ENCODE results near the gene SNX33. TPM values are rescaled to one million over a fixed set of nuclear protein-coding genes. Genes with fewer than 3 reads are reported as not detected.

Gene SNX33
- polyA plus RNA-seq, 2 of the 4 experiments (the other 2 are of a cell fraction) = 8.4 to 11.2 TPM

DNA sequence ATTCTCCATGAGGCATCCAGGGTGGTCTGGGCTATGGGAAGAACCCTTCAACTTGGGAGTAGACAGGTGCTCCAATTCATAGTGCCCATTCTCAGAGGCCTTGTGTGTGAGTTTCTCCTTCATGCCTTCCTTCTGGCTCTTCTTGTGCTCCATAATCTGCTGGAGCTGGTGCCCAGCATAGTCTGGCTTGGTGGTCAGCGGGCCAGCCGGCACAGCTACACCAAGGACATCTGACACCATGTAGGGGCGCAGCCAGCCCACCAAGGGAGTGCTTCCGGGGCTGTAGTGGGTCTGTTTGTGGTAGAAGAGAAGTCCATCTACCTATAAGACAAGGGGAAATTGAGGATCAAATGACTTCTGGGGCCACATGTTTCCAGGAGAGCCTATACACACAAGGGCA is 49.4 kb upstream of the SNX33 start:
- DNase-seq (ENCODE audit: low read depth in 1 of 2, low spot score in 1 of 2) = no peak
- Histone ChIP-seq H3K4me3 (no peak overlapping the region), H3K4me2 (no peak overlapping the region), H3K4me1 (no peaks in the 10 kb centered on the region), H3K27ac (no peak overlapping the region), H3K9me3 (no peaks in the 10 kb centered on the region)
- 89% methylated on average over 4 of the region's 4 CpGs for WGBS (ENCODE audit: missing lambda C conversion rate)
- no peak for FAIRE-seq
- TF ChIP-seq CEBPB (IDR thresholded peaks at IDR 0.05) (no peak), RARB (CRISPR knock-in tag; IDR thresholded peaks at IDR 0.05) (no peak), HOXA7 (CRISPR knock-in tag; IDR thresholded peaks at IDR 0.05) (no peak), CHD2 (IDR thresholded peaks at IDR 0.05; ENCODE audit: low read length, partially characterized antibody) (no peak), JUN (IDR thresholded peaks at IDR 0.05) (no peak), EP300 (IDR thresholded peaks at IDR 0.05) (no peak), PHF8 (IDR thresholded peaks at IDR 0.05; ENCODE audit: borderline replicate concordance, low read depth) (no peak), RNF2 (IDR thresholded peaks at IDR 0.05; ENCODE audit: borderline replicate concordance, low read depth) (no peak), EHF (CRISPR knock-in tag; IDR thresholded peaks at IDR 0.05) (no peak), MAZ (IDR thresholded peaks at IDR 0.05; ENCODE audit: borderline replicate concordance, low read depth, low read length) (no peak), ZNF302 (CRISPR knock-in tag; IDR thresholded peaks at IDR 0.05) (no peak), RFX5 (IDR thresholded peaks at IDR 0.05) (no peak), RCOR1 (IDR thresholded peaks at IDR 0.05; ENCODE audit: low read depth, low read length) (no peak), ZFP36 (IDR thresholded peaks at IDR 0.05; ENCODE audit: borderline replicate concordance, partially characterized antibody) (no peak)
- TF ChIP-seq, protein P1, sequence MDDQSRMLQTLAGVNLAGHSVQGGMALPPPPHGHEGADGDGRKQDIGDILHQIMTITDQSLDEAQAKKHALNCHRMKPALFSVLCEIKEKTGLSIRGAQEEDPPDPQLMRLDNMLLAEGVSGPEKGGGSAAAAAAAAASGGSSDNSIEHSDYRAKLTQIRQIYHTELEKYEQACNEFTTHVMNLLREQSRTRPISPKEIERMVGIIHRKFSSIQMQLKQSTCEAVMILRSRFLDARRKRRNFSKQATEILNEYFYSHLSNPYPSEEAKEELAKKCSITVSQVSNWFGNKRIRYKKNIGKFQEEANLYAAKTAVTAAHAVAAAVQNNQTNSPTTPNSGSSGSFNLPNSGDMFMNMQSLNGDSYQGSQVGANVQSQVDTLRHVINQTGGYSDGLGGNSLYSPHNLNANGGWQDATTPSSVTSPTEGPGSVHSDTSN (IDR thresholded peaks at IDR 0.05) = no peak
- TF ChIP-seq, protein P2, sequence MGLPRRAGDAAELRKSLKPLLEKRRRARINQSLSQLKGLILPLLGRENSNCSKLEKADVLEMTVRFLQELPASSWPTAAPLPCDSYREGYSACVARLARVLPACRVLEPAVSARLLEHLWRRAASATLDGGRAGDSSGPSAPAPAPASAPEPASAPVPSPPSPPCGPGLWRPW (IDR thresholded peaks at IDR 0.05) = no peak
- TF ChIP-seq, protein P3, sequence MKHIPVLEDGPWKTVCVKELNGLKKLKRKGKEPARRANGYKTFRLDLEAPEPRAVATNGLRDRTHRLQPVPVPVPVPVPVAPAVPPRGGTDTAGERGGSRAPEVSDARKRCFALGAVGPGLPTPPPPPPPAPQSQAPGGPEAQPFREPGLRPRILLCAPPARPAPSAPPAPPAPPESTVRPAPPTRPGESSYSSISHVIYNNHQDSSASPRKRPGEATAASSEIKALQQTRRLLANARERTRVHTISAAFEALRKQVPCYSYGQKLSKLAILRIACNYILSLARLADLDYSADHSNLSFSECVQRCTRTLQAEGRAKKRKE (CRISPR knock-in tag; IDR thresholded peaks at IDR 0.05; ENCODE audit: low read depth) = no peak
- TF ChIP-seq, protein P4, sequence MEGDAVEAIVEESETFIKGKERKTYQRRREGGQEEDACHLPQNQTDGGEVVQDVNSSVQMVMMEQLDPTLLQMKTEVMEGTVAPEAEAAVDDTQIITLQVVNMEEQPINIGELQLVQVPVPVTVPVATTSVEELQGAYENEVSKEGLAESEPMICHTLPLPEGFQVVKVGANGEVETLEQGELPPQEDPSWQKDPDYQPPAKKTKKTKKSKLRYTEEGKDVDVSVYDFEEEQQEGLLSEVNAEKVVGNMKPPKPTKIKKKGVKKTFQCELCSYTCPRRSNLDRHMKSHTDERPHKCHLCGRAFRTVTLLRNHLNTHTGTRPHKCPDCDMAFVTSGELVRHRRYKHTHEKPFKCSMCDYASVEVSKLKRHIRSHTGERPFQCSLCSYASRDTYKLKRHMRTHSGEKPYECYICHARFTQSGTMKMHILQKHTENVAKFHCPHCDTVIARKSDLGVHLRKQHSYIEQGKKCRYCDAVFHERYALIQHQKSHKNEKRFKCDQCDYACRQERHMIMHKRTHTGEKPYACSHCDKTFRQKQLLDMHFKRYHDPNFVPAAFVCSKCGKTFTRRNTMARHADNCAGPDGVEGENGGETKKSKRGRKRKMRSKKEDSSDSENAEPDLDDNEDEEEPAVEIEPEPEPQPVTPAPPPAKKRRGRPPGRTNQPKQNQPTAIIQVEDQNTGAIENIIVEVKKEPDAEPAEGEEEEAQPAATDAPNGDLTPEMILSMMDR (IDR thresholded peaks at IDR 0.05) = no peak
- TF ChIP-seq, protein P5, sequence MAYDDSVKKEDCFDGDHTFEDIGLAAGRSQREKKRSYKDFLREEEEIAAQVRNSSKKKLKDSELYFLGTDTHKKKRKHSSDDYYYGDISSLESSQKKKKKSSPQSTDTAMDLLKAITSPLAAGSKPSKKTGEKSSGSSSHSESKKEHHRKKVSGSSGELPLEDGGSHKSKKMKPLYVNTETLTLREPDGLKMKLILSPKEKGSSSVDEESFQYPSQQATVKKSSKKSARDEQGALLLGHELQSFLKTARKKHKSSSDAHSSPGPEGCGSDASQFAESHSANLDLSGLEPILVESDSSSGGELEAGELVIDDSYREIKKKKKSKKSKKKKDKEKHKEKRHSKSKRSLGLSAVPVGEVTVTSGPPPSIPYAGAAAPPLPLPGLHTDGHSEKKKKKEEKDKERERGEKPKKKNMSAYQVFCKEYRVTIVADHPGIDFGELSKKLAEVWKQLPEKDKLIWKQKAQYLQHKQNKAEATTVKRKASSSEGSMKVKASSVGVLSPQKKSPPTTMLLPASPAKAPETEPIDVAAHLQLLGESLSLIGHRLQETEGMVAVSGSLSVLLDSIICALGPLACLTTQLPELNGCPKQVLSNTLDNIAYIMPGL (CRISPR knock-in tag; IDR thresholded peaks at IDR 0.05; ENCODE audit: borderline replicate concordance) = no peak
- ATAC-seq = no peak
- CTCF ChIA-PET = interaction anchor here (0.6 to 5.4 kb wide), 16 partner anchors 9 to 144 kb away, joined by 3 to 23 read pairs (median 4); partner anchors contain the start of genes IMP3 and SNX33
- POLR2A ChIA-PET = no interaction called here

DNA sequence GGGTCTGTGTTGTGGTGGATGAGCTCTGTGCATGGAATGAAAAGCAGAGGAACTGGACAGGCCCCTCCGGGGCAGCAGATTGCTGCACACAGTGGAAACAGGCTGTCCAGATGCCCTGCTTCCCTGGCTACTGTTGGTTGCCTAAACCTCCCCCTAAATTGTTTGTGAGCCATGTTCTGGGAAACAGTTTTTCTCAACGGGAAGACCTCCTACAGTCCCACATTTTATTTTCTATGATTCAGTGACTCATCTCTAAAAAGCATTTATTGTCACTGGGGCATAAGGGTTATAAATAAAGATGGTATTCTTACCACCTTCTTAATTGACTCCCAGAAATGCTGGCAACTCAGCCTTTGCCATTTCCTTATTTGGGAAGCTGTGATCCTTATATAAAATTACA is 48.3 kb upstream of the SNX33 start:
- Histone ChIP-seq H3K4me2 (no peak overlapping the region), H3K4me1 (no peaks in the 10 kb centered on the region), H3K9me3 (no peaks in the 10 kb centered on the region), H3K4me3 (no peak overlapping the region), H3K27ac (no peak overlapping the region)
- POLR2A ChIA-PET = no interaction called here
- DNase-seq (ENCODE audit: low read depth in 1 of 2, low spot score in 1 of 2) (no peak), FAIRE-seq (no peak), ATAC-seq (no peak; a peak in 1 of 6 replicates)
- 60% methylated on average over 2 of the region's 2 CpGs for WGBS (ENCODE audit: missing lambda C conversion rate)
- CTCF ChIA-PET = interaction anchor here (1.4 to 4.3 kb wide), 3 partner anchors 8 to 85 kb away, joined by 3 to 23 read pairs (median 6); partner anchors contain the start of gene PTPN9
- no peak for TF ChIP-seq CEBPB (IDR thresholded peaks at IDR 0.05)
- no peak for TF ChIP-seq NR3C1 (IDR thresholded peaks at IDR 0.05)
- no peak for TF ChIP-seq SREBF2 (IDR thresholded peaks at IDR 0.05)
- no peak for TF ChIP-seq FOSL2 (IDR thresholded peaks at IDR 0.05)
- TF ChIP-seq FOSL2 (CRISPR knock-in tag; IDR thresholded peaks at IDR 0.05) = 0 out of 2 replicates have a peak, but pooled peaks have one; percentile 7
- no peak for TF ChIP-seq TFCP2L1 (CRISPR knock-in tag; IDR thresholded peaks at IDR 0.05)

Measured in A549 (cell line).